Erythroblast (primary cell): ENCODE measurements around the gene INTS7.

Experiments used
- GATA1 ChIP-seq: IDR thresholded peaks from 2 replicates; pipeline ENCODE4 v1.6.1; 2011; ENCODE audit warnings: low read depth, mild to moderate bottlenecking, control low read depth, low read length, moderate library complexity
- POLR2A ChIP-seq: IDR thresholded peaks from 2 replicates; pipeline ENCODE4 v1.6.1; 2011; ENCODE audit warnings: mild to moderate bottlenecking, low read length

DNA sequence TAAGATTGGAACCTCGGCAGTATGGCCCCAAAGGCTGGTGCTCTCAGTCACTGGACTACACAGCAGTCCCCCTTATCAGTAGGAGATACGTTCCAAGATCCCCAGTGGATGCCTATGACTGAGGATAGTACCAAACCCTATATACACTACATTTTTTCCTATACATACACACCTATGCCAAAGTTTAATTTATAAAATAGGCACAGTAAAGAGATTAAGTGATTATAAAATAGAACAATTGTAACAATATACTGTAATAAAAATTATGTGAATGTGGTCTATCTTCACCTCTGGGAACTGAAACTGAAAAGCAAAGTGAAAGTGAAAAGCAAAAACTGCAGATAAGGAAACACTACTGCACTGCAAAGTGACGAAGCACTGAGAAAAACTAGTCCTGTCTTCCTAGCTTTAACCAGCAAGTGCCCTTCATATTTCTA, 96.8 kb downstream of the INTS7 start:
- peak; percentile 34 for TF ChIP-seq POLR2A
- no peak for TF ChIP-seq GATA1
